ENCODE data around the gene XDH.

DNA sequence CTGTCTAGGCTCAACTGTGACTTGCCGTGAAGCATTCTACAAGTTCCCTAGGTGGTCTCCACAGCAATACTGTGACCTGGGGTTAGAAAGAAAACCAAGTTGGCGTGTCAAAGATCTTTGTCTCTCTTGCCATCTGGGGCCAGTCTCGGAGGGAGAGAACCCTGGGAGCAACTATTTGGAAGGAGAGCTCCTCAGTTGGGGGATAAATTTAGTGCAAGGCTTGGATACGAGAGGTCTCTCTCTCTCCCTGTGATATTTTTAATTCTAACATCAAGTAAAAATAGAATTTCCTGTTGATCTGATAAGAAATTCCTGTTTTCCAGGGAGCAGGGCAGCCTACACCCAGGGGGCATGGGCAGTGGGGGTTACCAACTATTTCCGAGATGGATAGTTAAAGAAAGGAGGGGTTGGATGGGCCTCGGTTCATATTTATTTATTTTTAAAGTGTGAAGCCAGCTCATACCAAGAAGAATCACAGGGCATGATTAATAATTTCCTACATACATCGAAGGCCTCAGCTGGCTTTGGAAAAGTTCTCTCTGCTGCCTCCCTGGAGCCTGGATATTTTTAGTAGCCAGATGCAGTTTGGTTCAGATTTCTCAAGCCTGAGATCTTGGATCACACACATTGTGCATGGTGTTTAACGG is 117.8 kb downstream of the XDH start:
- TF ChIP-seq, protein P1, sequence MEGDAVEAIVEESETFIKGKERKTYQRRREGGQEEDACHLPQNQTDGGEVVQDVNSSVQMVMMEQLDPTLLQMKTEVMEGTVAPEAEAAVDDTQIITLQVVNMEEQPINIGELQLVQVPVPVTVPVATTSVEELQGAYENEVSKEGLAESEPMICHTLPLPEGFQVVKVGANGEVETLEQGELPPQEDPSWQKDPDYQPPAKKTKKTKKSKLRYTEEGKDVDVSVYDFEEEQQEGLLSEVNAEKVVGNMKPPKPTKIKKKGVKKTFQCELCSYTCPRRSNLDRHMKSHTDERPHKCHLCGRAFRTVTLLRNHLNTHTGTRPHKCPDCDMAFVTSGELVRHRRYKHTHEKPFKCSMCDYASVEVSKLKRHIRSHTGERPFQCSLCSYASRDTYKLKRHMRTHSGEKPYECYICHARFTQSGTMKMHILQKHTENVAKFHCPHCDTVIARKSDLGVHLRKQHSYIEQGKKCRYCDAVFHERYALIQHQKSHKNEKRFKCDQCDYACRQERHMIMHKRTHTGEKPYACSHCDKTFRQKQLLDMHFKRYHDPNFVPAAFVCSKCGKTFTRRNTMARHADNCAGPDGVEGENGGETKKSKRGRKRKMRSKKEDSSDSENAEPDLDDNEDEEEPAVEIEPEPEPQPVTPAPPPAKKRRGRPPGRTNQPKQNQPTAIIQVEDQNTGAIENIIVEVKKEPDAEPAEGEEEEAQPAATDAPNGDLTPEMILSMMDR (IDR thresholded peaks at IDR 0.05): no peak
- TF ChIP-seq POLR2A (IDR thresholded peaks at IDR 0.05) (no peak), EP300 (IDR thresholded peaks at IDR 0.05) (no peak)
